Skin of body (tissue), 2 donors: Measurements from ENCODE around the gene RNF111. TPM values are rescaled to one million over a fixed set of nuclear protein-coding genes. Genes with fewer than 3 reads are reported as not detected.
A peak's percentile ranks its signal among the peaks of the same experiment; 100 is the strongest.
"Not testable (repeated sequence)": the region's sequence is repeated elsewhere in the genome, so short reads cannot be mapped to it uniquely, and the experiment has no call there.

Experiments used
- DNase-seq: peaks from one replicate; lab custom pipeline; 2025; lab: John Stamatoyannopoulos, UW
- total RNA-seq: library from RNA; depleted of rRNA; stranded (reverse); fragments of >200 nt; gene quantifications from one replicate; pipeline ENCODE4 v1.2.3, GENCODE V29; 2014

The RNF111 gene
- total RNA-seq, 1 donor from 2014 or later, result 26.5 TPM

- DNase-seq, result no peak
These were observed 66.0 kb downstream of the RNF111 start for GRCh38 chr15:59053482-59053881.

- DNase-seq, result no peak
These were observed 71.7 kb downstream of the RNF111 start for GRCh38 chr15:59059076-59059597.

GRCh38 chr15:59060348-59060747 lies 72.9 kb downstream of the RNF111 start:
- no peak for DNase-seq

- no peak for DNase-seq
These were observed 75.6 kb downstream of the RNF111 start for GRCh38 chr15:59063042-59063441.

GRCh38 chr15:59069430-59069829 lies 82.0 kb downstream of the RNF111 start:
- DNase-seq, result no peak

GRCh38 chr15:59074607-59075006 lies 87.1 kb downstream of the RNF111 start:
- DNase-seq, result no peak

- no peak for DNase-seq
These were observed 100.3 kb downstream of the RNF111 start for GRCh38 chr15:59087731-59088130.

- DNase-seq, result no peak
These were observed 106.6 kb downstream of the RNF111 start for GRCh38 chr15:59094077-59094476.

GRCh38 chr15:59096429-59096828 lies 109.0 kb downstream of the RNF111 start:
- DNase-seq, result no peak

- DNase-seq, result no peak
These were observed 111.8 kb downstream of the RNF111 start for GRCh38 chr15:59099162-59099685.

- DNase-seq, result no peak
These were observed 117.1 kb downstream of the RNF111 start for GRCh38 chr15:59104602-59104911.

- DNase-seq, result peak; percentile 97
These were observed 117.7 kb downstream of the RNF111 start, which contains the start of gene CCNB2 for GRCh38 chr15:59104912-59105732. CCNB2 (plus strand) TSS chr15:59105146; CDS start chr15:59105269, 123 bp downstream.

- no peak for DNase-seq
These were observed 118.4 kb downstream of the RNF111 start for GRCh38 chr15:59105854-59106253.

GRCh38 chr15:59111251-59111650 lies 123.8 kb downstream of the RNF111 start:
- no peak for DNase-seq

- DNase-seq, result no peak
These were observed 127.6 kb downstream of the RNF111 start for GRCh38 chr15:59115047-59115446.

GRCh38 chr15:59116141-59116540 lies 128.7 kb downstream of the RNF111 start:
- no peak for DNase-seq

- no peak for DNase-seq
These were observed 129.3 kb downstream of the RNF111 start for GRCh38 chr15:59116771-59117170.

- no peak for DNase-seq
These were observed 132.2 kb downstream of the RNF111 start for GRCh38 chr15:59119625-59120024.

GRCh38 chr15:59120937-59121336 lies 133.5 kb downstream of the RNF111 start:
- no peak for DNase-seq

GRCh38 chr15:59124261-59124660 lies 136.8 kb downstream of the RNF111 start:
- no peak for DNase-seq

GRCh38 chr15:59125683-59126082 lies 138.2 kb downstream of the RNF111 start:
- not testable (repeated sequence) for DNase-seq

- not testable (repeated sequence) for DNase-seq
These were observed 139.8 kb downstream of the RNF111 start for GRCh38 chr15:59127255-59127654.

GRCh38 chr15:59131456-59131855 lies 144.0 kb downstream of the RNF111 start:
- no peak for DNase-seq
